LNCAP (cell line): ENCODE results near the gene FMNL1.

Experiments used
- TF ChIP-seq, protein P1 (sequence below): fragments of 450-650 bp; IDR thresholded peaks from 2 replicates; pipeline ENCODE4 v1.5.1; 2017; ENCODE audit warnings: mild to moderate bottlenecking

The FMNL1 gene

DNA sequence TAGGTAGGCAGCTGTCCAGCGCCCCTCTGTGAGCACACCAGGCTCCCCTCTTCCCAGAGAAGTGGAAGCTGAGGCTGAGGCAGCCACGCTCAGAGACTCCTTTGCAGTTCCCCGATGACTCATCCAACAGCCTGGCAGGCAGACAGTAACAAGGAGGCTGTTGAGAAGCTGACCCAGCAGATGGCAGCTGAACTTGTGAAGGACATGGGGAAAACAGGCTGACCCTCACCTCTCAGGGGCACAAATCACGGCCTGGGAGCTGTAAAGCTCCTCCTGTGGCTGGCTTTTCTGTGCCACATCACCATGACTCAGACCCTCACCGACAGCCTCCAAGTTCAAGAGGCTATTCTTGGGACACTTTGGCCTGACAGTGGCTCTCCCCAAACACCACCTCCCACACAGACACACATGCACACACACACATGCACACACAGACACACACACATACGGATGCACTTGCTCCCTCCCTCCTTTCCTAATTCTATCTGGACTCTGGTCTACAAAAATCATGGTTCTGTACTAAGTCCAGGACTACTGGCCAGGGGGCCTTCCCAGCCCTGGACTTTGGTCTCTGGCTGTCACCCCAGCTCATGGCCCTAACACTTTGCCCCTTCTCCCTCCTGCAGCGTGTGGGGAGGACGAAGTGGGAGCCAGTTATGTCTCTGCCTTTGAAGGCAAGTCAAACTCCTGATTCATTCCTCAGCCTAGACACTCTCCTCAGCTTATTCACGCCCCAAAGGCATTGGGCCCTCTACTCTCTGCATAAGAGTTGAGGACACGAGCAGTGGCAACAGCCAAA lies 71.9 kb downstream of the FMNL1 start:
- TF ChIP-seq, protein P1, sequence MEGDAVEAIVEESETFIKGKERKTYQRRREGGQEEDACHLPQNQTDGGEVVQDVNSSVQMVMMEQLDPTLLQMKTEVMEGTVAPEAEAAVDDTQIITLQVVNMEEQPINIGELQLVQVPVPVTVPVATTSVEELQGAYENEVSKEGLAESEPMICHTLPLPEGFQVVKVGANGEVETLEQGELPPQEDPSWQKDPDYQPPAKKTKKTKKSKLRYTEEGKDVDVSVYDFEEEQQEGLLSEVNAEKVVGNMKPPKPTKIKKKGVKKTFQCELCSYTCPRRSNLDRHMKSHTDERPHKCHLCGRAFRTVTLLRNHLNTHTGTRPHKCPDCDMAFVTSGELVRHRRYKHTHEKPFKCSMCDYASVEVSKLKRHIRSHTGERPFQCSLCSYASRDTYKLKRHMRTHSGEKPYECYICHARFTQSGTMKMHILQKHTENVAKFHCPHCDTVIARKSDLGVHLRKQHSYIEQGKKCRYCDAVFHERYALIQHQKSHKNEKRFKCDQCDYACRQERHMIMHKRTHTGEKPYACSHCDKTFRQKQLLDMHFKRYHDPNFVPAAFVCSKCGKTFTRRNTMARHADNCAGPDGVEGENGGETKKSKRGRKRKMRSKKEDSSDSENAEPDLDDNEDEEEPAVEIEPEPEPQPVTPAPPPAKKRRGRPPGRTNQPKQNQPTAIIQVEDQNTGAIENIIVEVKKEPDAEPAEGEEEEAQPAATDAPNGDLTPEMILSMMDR, result no peak; the same call in 1 of the 2 replicates

DNA sequence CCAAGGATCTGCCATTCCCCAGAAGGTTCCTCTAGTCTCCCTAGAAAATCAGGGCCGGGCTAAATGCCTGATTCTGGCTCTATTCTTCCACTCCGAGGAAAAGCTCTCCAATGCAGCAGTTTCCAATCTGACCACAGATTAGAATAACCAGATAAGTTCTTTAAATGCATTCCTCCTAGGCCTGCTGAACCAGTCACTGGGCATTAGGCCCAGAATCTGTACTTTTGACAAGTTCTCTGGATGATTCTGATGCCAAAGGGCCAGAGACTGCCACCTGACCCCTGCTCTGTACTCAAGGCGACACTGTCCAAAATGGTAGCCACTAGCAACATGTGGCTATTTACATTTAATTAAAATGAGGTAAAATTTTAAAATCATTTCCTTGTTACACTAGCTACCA lies 72.8 kb downstream of the FMNL1 start:
- TF ChIP-seq, protein P1, result no peak

DNA sequence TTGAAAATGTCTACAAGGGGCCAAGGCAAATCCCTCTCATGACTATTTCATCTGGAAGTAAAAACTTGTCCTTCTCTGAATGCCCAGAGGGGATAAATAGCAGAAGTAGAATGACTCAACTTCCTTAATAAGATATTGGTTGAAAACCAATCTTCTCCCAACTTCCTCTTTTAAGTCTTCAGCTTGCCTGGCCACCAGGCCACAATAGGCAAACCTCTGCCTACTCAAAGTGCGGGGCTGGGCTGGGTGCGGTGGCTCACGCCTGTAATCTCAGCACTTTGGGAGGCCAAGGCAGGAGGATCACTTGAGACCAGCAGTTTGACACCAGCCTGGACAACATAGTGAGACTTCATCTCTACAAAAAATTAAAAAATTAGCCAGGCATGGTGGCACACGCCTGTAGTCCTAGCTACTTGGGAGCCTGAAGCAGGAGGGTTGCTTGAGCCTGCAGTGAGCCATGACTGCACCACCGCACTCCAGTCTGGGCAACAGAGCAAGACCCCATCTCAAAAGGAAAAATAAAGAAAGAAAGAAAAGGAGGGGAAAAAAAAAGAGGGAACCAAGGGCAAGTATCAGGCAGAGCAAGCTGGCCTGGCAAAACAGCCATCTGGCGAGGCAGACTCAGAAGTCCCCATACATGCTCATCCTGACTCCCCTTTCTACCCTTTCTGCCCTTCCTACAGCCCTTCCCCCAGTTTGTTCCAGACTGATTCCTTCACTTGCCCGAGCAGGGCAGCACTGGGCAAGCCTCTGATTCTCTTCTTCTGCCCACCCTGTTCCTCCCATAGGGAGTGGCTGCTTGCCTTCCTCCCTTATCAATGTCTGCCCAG lies 74.5 kb downstream of the FMNL1 start:
- TF ChIP-seq, protein P1, result no peak

DNA sequence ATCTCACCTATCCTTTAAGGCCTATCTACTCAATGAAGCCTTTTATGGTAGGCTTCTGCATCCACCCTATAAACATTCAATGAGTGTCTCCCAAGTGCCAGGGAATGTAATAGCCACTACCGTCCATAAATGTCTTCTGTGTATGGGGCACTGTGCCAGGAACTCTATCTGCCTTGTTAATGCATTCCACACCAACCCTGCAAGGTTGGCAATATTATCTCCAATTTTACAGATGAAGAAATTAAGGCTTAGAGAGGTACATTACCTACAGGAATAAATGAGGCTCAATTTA lies 75.1 kb downstream of the FMNL1 start:
- TF ChIP-seq, protein P1, result no peak
